ENCODE data around the gene TELO2. TPM values are rescaled to one million over a fixed set of nuclear protein-coding genes. Genes with fewer than 3 reads are reported as not detected.

The TELO2 gene
- total RNA-seq, 2 donors from 2014 or later, result 85.0 to 91.7 TPM

DNA sequence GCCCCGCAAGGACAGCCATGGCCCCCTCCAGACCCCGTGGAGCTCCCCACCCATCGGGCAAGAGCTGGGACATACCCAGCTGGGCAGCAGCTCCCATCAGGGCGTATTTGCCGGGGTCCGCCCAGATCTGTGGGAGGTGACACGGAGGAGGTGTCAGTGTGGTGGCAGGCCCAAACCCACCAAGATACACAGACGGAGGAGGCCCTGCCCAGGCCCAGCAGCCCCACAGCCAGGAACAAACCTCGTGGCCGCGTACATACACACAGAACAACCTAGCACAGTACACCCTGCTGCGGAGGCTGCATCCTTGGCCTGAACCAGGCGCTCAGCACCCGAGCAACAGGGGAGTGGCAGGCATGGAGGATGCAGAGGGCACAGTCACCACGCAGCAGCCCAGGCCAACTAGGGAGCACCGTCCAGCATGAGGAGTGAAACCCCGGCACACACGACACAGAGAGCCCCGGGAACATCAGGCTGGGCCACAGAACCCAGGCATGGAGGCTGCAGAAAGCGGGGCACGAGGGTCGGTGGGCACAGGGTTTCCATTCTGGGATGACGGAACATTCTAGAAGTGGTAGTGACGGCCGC, 43.9 kb upstream of the TELO2 start:
- H3K9me3 Mint-ChIP-seq, result no peaks in the 10 kb centered on the region
- 94 to 95% methylated on average over 20 to 25 of the region's 25 CpGs for WGBS, 2 experiments (ENCODE audit: insufficient coverage in 1 of 2, insufficient read length in 1 of 2)
- H3K9ac ChIP-seq (ENCODE audit: extremely low read depth, low read length, poor library complexity, severe bottlenecking), result no peak overlapping the region

DNA sequence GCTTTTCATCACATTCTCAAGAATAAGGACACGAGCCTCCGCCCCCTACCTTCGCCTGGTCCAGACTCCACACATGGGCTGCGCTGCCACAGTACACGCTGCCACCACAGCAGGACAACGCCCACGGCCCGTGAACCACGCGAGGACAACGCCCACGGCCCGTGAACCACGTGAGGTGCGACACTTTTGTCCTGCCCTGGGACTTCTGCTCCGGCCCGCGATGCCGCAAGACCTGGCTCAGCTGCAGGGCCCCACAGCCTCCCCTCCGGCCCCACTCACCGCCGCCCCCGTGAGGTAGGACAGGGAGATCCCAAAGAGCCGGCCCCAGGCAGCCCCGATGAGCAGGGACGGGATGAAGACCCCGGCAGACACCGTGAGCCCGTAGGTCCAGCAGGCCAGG, 42.9 kb upstream of the TELO2 start:
- Histone ChIP-seq H3K27ac (ENCODE audit: low read depth, low read length) (no peak overlapping the region), H3K27me3 (ENCODE audit: control insufficient read depth, insufficient read depth, low read length, poor library complexity, severe bottlenecking) (no peaks in the 10 kb centered on the region), H3K9ac (ENCODE audit: extremely low read depth, low read length, poor library complexity, severe bottlenecking) (no peak overlapping the region), H3K9me3 (ENCODE audit: control insufficient read depth, low read length) (no peaks in the 10 kb centered on the region), H3K4me3 (ENCODE audit: low read length) (no peak overlapping the region), H3K36me3 (ENCODE audit: control insufficient read depth, insufficient read depth, low read length) (peaks cover 13% of the 10 kb centered on the region), H3K4me1 (ENCODE audit: control insufficient read depth, insufficient read depth, low read length) (no peaks in the 10 kb centered on the region)
- H3K4me3 Mint-ChIP-seq, result no peak overlapping the region
- H3K27me3 Mint-ChIP-seq (ENCODE audit: insufficient read depth), result no peaks in the 10 kb centered on the region
- DNase-seq, result peak; percentile 75
- H3K4me1 Mint-ChIP-seq, result no peaks in the 10 kb centered on the region
- WGBS, 2 experiments (ENCODE audit: insufficient coverage in 1 of 2, insufficient read length in 1 of 2), result 90 to 94% methylated on average over 28 to 29 of the region's 29 CpGs
- no peaks in the 10 kb centered on the region for H3K9me3 Mint-ChIP-seq
- H3K36me3 Mint-ChIP-seq (ENCODE audit: low read depth), result peaks cover 26% of the 10 kb centered on the region
- TF ChIP-seq, protein P1, sequence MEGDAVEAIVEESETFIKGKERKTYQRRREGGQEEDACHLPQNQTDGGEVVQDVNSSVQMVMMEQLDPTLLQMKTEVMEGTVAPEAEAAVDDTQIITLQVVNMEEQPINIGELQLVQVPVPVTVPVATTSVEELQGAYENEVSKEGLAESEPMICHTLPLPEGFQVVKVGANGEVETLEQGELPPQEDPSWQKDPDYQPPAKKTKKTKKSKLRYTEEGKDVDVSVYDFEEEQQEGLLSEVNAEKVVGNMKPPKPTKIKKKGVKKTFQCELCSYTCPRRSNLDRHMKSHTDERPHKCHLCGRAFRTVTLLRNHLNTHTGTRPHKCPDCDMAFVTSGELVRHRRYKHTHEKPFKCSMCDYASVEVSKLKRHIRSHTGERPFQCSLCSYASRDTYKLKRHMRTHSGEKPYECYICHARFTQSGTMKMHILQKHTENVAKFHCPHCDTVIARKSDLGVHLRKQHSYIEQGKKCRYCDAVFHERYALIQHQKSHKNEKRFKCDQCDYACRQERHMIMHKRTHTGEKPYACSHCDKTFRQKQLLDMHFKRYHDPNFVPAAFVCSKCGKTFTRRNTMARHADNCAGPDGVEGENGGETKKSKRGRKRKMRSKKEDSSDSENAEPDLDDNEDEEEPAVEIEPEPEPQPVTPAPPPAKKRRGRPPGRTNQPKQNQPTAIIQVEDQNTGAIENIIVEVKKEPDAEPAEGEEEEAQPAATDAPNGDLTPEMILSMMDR (conservative IDR thresholded peaks at IDR 0.05), result peak; percentile 54
- H3K27ac Mint-ChIP-seq, result no peak overlapping the region

More for the DNA sequence above, 43.9 kb upstream of the TELO2 start:
- H3K27ac Mint-ChIP-seq, result no peak overlapping the region
- no peaks in the 10 kb centered on the region for H3K27me3 Mint-ChIP-seq (ENCODE audit: insufficient read depth)
- Histone ChIP-seq H3K4me3 (ENCODE audit: low read length) (no peak overlapping the region), H3K36me3 (ENCODE audit: control insufficient read depth, insufficient read depth, low read length) (peaks cover 11% of the 10 kb centered on the region), H3K9me3 (ENCODE audit: control insufficient read depth, low read length) (no peaks in the 10 kb centered on the region), H3K27ac (ENCODE audit: low read depth, low read length) (no peak overlapping the region), H3K4me1 (ENCODE audit: control insufficient read depth, insufficient read depth, low read length) (no peaks in the 10 kb centered on the region), H3K27me3 (ENCODE audit: control insufficient read depth, insufficient read depth, low read length, poor library complexity, severe bottlenecking) (no peaks in the 10 kb centered on the region)
- no peak overlapping the region for H3K4me3 Mint-ChIP-seq
- DNase-seq, result no peak
- TF ChIP-seq, protein P1 (conservative IDR thresholded peaks at IDR 0.05), result no peak
- no peaks in the 10 kb centered on the region for H3K4me1 Mint-ChIP-seq
- peaks cover 25% of the 10 kb centered on the region for H3K36me3 Mint-ChIP-seq (ENCODE audit: low read depth)

DNA sequence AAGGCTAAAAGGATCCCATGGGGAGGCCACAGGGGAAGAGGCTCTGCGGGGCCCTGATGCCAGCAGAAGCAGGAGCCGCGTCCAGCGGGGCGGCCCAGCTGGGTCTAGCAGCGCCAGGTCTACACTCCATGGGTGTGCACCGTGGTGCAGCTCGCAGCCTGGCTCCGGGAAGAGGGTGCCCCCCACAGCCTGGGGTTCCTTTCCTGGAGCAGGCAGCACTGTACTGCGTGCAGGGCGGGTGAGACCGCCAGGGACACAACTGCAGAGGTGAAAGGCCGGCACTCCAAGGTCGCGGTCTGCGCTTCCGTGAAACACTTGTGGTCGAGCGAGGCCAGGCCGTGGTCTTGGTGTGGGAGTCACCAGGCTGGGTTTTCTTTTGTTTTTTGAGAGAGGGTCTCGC, 42.3 kb upstream of the TELO2 start:
- H3K4me3 ChIP-seq (ENCODE audit: low read length), result no peak overlapping the region
- H3K27me3 ChIP-seq (ENCODE audit: control insufficient read depth, insufficient read depth, low read length, poor library complexity, severe bottlenecking), result no peaks in the 10 kb centered on the region
- Mint-ChIP-seq H3K4me1 (no peaks in the 10 kb centered on the region), H3K4me3 (no peak overlapping the region), H3K36me3 (ENCODE audit: low read depth) (peaks cover 26% of the 10 kb centered on the region), H3K27me3 (ENCODE audit: insufficient read depth) (no peaks in the 10 kb centered on the region), H3K27ac (no peak overlapping the region), H3K9me3 (no peaks in the 10 kb centered on the region)
- 95 to 100% methylated on average over 10 to 21 of the region's 21 CpGs for WGBS, 2 experiments (ENCODE audit: insufficient coverage in 1 of 2, insufficient read length in 1 of 2)
- no peaks in the 10 kb centered on the region for H3K9me3 ChIP-seq (ENCODE audit: control insufficient read depth, low read length)
- no peaks in the 10 kb centered on the region for H3K4me1 ChIP-seq (ENCODE audit: control insufficient read depth, insufficient read depth, low read length)
- no peak overlapping the region for H3K27ac ChIP-seq (ENCODE audit: low read depth, low read length)
- H3K36me3 ChIP-seq (ENCODE audit: control insufficient read depth, insufficient read depth, low read length), result peaks cover 13% of the 10 kb centered on the region
- DNase-seq, result no peak
- H3K9ac ChIP-seq (ENCODE audit: extremely low read depth, low read length, poor library complexity, severe bottlenecking), result no peak overlapping the region
- TF ChIP-seq, protein P1 (conservative IDR thresholded peaks at IDR 0.05), result no peak
